ENCODE measurements around the gene PSME2.
A peak's percentile ranks its signal among the peaks of the same experiment; 100 is the strongest.

PSME2 gene

DNA sequence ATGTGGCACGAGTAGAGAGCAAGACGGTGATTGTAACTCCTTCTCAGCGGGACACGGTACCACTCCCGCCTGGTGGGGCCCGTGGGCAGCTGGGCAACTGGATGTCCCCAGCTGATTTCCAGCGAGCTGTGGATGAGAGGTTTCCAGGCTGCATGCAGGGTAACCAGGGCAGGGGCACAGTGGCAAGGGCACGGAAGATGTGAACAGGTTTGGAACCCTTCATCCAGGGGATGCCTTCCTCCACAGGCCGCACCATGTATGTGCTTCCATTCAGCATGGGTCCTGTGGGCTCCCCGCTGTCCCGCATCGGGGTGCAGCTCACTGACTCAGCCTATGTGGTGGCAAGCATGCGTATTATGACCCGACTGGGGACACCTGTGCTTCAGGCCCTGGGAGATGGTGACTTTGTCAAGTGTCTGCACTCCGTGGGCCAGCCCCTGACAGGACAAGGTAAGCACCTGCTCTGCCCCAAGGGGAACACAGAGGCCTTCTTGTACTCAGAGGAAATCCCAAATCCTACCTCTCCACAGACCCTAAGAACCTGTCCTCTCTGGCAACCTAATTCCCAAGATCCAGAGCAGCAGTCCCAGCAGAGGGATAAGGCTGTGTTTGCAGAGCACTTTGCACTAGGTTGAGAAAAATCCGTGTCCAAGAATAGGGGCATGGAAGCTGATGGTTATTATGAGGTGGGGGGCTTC lies 48.0 kb downstream of the PSME2 start:
- TF ChIP-seq CTCF (IDR thresholded peaks at IDR 0.05; ENCODE audit: control extremely low read depth, extremely low read depth, low read depth, missing control alignments), result no peak
- CTCF ChIA-PET, result interaction anchor here (0.9 to 13.9 kb wide), 7 partner anchors 4 to 109 kb away, joined by 3 to 246 read pairs (median 5); partner anchors contain the start of gene PCK2
- DNase-seq (ENCODE audit: extremely low spot score), result no peak
- POLR2A ChIA-PET, result no interaction called here

- ChIA-PET CTCF (interaction anchor here (1.3 to 13.9 kb wide), 3 partner anchors 9 to 64 kb away, joined by 3 to 246 read pairs (median 3); no protein-coding TSS in a partner anchor), POLR2A (interaction anchor here (0.9 kb wide), 1 partner anchor 18 kb away, joined by 3 read pairs; the partner anchor contains the start of gene DCAF11)
- DNase-seq (ENCODE audit: extremely low spot score), result no peak
- no peak for TF ChIP-seq CTCF (IDR thresholded peaks at IDR 0.05; ENCODE audit: control extremely low read depth, extremely low read depth, low read depth, missing control alignments)
These were observed 49.7 kb downstream of the PSME2 start for GRCh38 chr14:24096545-24097181.

- DNase-seq (ENCODE audit: extremely low spot score), result peak; percentile 94
- POLR2A ChIA-PET, result interaction anchor here (0.7 to 2.7 kb wide), 8 partner anchors 8 to 542 kb away, joined by 3 to 29 read pairs (median 5); partner anchors contain the start of genes DCAF11, EMC9, IRF9 and NRL
- CTCF ChIA-PET, result interaction anchor here (0.8 to 13.9 kb wide), 11 partner anchors 10 to 336 kb away, joined by 3 to 246 read pairs (median 3); partner anchors contain the start of genes CARMIL3, DCAF11, EMC9 and MDP1
- no peak for TF ChIP-seq CTCF (IDR thresholded peaks at IDR 0.05; ENCODE audit: control extremely low read depth, extremely low read depth, low read depth, missing control alignments)
These were observed 50.9 kb downstream of the PSME2 start for GRCh38 chr14:24095271-24096068.

- no peak for DNase-seq (ENCODE audit: extremely low spot score)
- ChIA-PET POLR2A (interaction anchor here (0.8 to 2.7 kb wide), 7 partner anchors 9 to 66 kb away, joined by 3 to 29 read pairs (median 5); partner anchors contain the start of genes DCAF11, EMC9, IRF9 and NRL), CTCF (interaction anchor here (0.8 to 13.9 kb wide), 11 partner anchors 10 to 337 kb away, joined by 3 to 246 read pairs (median 3); partner anchors contain the start of genes CARMIL3, DCAF11, EMC9 and MDP1)
- TF ChIP-seq CTCF (IDR thresholded peaks at IDR 0.05; ENCODE audit: control extremely low read depth, extremely low read depth, low read depth, missing control alignments), result no peak
These were observed 51.6 kb downstream of the PSME2 start for GRCh38 chr14:24094841-24095270.

DNA sequence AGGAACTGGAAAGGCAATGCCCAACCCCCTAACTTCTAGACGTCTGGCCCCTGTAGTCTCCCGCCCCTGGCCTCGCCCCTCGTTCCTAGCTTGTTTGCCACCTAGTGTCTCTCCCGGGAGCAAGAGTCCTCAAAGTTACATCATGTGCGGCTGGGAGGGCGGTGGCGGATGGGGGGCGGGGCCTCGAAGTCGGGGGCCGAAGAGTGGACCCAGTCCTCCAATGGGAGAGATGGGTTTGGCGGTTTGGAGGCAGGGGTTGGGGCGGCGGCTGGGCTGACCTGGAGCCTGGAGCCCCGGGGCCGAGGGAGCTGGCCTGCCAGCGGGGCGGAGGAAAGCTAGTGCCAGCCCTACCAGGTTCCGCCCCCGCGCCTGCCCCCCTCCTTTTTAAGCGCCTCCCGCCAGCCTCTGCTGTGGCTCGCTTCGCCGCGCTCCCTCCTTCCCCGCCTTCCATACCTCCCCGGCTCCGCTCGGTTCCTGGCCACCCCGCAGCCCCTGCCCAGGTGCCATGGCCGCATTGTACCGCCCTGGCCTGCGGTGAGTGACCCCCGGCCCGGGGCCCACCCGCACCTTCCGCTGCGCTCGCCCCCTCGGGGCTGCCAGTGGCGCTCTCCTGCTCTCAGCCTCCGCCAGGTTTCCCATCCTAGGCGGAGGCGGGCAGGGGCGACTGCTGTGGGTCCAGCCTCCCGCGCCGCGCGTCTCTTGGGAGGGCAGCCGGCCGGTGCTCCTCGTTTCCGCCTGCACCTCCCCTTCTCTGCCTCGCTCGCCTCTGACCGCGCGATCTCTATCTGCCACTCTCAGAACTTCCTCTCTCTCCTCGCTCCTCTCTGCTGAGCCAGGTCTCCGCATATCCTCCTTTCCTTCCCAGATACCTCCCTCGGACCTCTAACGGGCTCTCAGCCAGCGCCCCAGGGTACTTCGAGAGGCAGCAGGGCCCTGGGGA lies 52.2 kb downstream of the PSME2 start, which contains the start of gene PCK2:
Gene PCK2 (plus strand): TSS at position 411 of the 940 bp plus-strand sequence. CDS start 95 bp downstream, at position 506.
- POLR2A ChIA-PET, result interaction anchor here (0.9 to 2.7 kb wide), 5 partner anchors 20 to 67 kb away, joined by 3 to 29 read pairs (median 5); partner anchors contain the start of genes DCAF11, IRF9, NRL and PSME1
- peak; percentile 91 for DNase-seq (ENCODE audit: extremely low spot score)
- CTCF ChIA-PET, result interaction anchor here (0.8 to 13.9 kb wide), 13 partner anchors 11 to 337 kb away, joined by 3 to 246 read pairs (median 5); partner anchors contain the start of genes CARMIL3, CPNE6, DCAF11 and EMC9

More for the DNA sequence above, 52.2 kb downstream of the PSME2 start, which contains the start of gene PCK2:
- no peak for TF ChIP-seq CTCF (IDR thresholded peaks at IDR 0.05; ENCODE audit: control extremely low read depth, extremely low read depth, low read depth, missing control alignments)
